Measurements from ENCODE around the gene SERPINA10.

DNA sequence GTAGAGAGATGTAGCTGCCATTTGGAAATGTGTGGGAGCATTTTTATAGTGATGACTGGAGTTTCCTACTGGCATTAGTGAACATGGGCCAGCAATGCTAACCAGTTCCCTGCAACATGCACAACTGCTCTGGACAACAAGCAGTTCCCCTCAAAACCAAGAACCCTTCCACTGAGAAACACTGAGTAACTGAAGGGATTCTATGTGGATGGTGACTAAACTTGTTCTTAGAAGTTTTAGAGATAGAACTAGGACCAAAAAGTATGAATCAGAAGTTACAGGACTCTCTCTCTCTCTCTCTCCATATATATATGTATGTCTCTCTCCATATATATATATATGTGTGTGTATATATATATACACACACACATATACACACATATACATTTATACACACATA, 7.9 kb downstream of the SERPINA10 start:
- TF ChIP-seq, protein P1, sequence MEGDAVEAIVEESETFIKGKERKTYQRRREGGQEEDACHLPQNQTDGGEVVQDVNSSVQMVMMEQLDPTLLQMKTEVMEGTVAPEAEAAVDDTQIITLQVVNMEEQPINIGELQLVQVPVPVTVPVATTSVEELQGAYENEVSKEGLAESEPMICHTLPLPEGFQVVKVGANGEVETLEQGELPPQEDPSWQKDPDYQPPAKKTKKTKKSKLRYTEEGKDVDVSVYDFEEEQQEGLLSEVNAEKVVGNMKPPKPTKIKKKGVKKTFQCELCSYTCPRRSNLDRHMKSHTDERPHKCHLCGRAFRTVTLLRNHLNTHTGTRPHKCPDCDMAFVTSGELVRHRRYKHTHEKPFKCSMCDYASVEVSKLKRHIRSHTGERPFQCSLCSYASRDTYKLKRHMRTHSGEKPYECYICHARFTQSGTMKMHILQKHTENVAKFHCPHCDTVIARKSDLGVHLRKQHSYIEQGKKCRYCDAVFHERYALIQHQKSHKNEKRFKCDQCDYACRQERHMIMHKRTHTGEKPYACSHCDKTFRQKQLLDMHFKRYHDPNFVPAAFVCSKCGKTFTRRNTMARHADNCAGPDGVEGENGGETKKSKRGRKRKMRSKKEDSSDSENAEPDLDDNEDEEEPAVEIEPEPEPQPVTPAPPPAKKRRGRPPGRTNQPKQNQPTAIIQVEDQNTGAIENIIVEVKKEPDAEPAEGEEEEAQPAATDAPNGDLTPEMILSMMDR (IDR thresholded peaks at IDR 0.05), result no peak
- no peak for TF ChIP-seq POLR2A (IDR thresholded peaks at IDR 0.05)

Measured in heart left ventricle (tissue), 13 donors.